Endothelial cell of umbilical vein (primary cell): ENCODE data around the gene MPST. TPM values are rescaled to one million over a fixed set of nuclear protein-coding genes. Genes with fewer than 3 reads are reported as not detected.

Source experiments
- BruUV-seq: library from RNA; stranded (reverse); fragments of 400-500 nt; replicated peaks from 2 replicates; lab custom pipeline; 2021; lab: Mats Ljungman, UMichigan
- CTCF ChIA-PET: fragments of 300-600, 350-600 bp; sonication (Branson Sonifier 250); formaldehyde crosslinking; loops from one replicate; lab custom pipeline; 2021; ENCODE audit warnings: antibody characterized with exemption, inconsistent platforms; lab: Charles Lee
- POLR2A ChIA-PET: fragments of 300-600, 350-600 bp; sonication (Branson Sonifier 250); formaldehyde crosslinking; loops from one replicate; lab custom pipeline; 2021; ENCODE audit warnings: antibody characterized with exemption, inconsistent platforms; lab: Charles Lee
- DNase-seq: peaks from one replicate; pipeline ENCODE4 v3.0.0-alpha.2; 2011; ENCODE audit warnings: low read depth, low spot score
- FAIRE-seq: peaks from 2 replicates; lab custom pipeline; 2011; peaks lifted over from hg19 to GRCh38; lab: Jason Lieb, UNC
- H2AFZ ChIP-seq: 2 replicates; pipeline ENCODE4 v1.6.0; 2012; ENCODE audit warnings: low read depth, low read length, control low read depth, inconsistent platforms
- H3K27ac ChIP-seq: 2 replicates; pipeline ENCODE4 v1.5.1; 2011; ENCODE audit warnings: low read depth, mild to moderate bottlenecking, control low read depth, low read length, moderate library complexity; ENCODE audit not compliant: insufficient read depth
- H3K27me3 ChIP-seq, 2 experiments: 2 replicates each; pipeline versions ENCODE4 v1.6.0 to v1.6.1; 2011; ENCODE audit warnings: low read length in 2 of 2, mixed read lengths in 1 of 2; ENCODE audit not compliant: control insufficient read depth in 2 of 2, insufficient read depth in 2 of 2
- H3K36me3 ChIP-seq, 2 experiments: 2 replicates in 1 of 2; 3 replicates in 1 of 2; pipeline ENCODE4 v1.5.1; 2011; ENCODE audit warnings: low read length in 2 of 2, mild to moderate bottlenecking in 1 of 2, moderate library complexity in 1 of 2; ENCODE audit not compliant: control insufficient read depth in 2 of 2, insufficient read depth in 2 of 2; ENCODE audit errors: extremely low read depth in 1 of 2
- H3K4me1 ChIP-seq: 3 replicates; pipeline ENCODE4 v1.5.1; 2011; ENCODE audit warnings: mild to moderate bottlenecking, low read length; ENCODE audit not compliant: control insufficient read depth, insufficient read depth; ENCODE audit errors: extremely low read depth
- H3K4me2 ChIP-seq: 2 replicates; pipeline ENCODE4 v1.6.1; 2011; ENCODE audit warnings: low read length, control low read depth, mixed read lengths; ENCODE audit not compliant: insufficient read depth
- H3K4me3 ChIP-seq, 3 experiments: fragments of 200-600 bp in 1 of 3; sonication (generic), shearing (Covaris generic) in 1 of 3; replicated peaks in 1 of 3; 2 replicates each; pipeline ENCODE4 v1.5.1; 2011 to 2016; ENCODE audit warnings: control low read depth in 3 of 3, low read length in 3 of 3, mild to moderate bottlenecking in 2 of 3, inconsistent platforms in 1 of 3, low read depth in 1 of 3, moderate library complexity in 1 of 3; ENCODE audit not compliant: insufficient read depth in 1 of 3
- H3K79me2 ChIP-seq: 2 replicates; pipeline ENCODE4 v1.6.0; 2012; ENCODE audit warnings: low read length, inconsistent platforms; ENCODE audit not compliant: control insufficient read depth, insufficient read depth
- H3K9ac ChIP-seq: replicated peaks from 2 replicates; pipeline ENCODE3; 2011; ENCODE audit warnings: low read length, control low read depth; ENCODE audit not compliant: insufficient read depth; ENCODE audit errors: extremely low read depth
- H3K9me1 ChIP-seq: replicated peaks from 3 replicates; pipeline ENCODE4 v1.6.0; 2011; ENCODE audit warnings: mild to moderate bottlenecking, low read length; ENCODE audit not compliant: control insufficient read depth, insufficient read depth; ENCODE audit errors: extremely low read depth
- H3K9me3 ChIP-seq: replicated peaks from 2 replicates; pipeline ENCODE4 v1.5.1; 2012; ENCODE audit warnings: low read length, inconsistent platforms; ENCODE audit not compliant: control insufficient read depth, insufficient read depth
- H4K20me1 ChIP-seq: replicated peaks from 2 replicates; pipeline ENCODE3; 2011; ENCODE audit warnings: mild to moderate bottlenecking, low read length; ENCODE audit not compliant: control insufficient read depth, insufficient read depth; ENCODE audit errors: extremely low read depth
- EZH2 ChIP-seq: IDR thresholded peaks from 2 replicates; pipeline ENCODE4 v1.6.1; 2012; ENCODE audit warnings: borderline replicate concordance, low read depth, mild to moderate bottlenecking, moderate library complexity, low read length, inconsistent platforms; ENCODE audit not compliant: severe bottlenecking
- FOS ChIP-seq: IDR thresholded peaks from 2 replicates; pipeline ENCODE4 v1.6.1; 2011; ENCODE audit warnings: mild to moderate bottlenecking, low read length, moderate library complexity, borderline replicate concordance; ENCODE audit not compliant: insufficient read depth
- GATA2 ChIP-seq: IDR thresholded peaks from 2 replicates; pipeline ENCODE4 v1.7.0; 2011; ENCODE audit warnings: low read depth, mild to moderate bottlenecking, moderate library complexity, mixed read lengths, low read length; ENCODE audit not compliant: insufficient read length, insufficient read depth
- JUN ChIP-seq: IDR thresholded peaks from 2 replicates; pipeline ENCODE4 v1.6.1; 2011; ENCODE audit warnings: borderline replicate concordance, low read depth; ENCODE audit not compliant: insufficient read length, insufficient read depth
- MYC ChIP-seq: IDR thresholded peaks from one replicate; pipeline ENCODE4 v1.6.1; 2011; ENCODE audit warnings: mild to moderate bottlenecking, low read depth, low read length
- POLR2A ChIP-seq: IDR thresholded peaks from 2 replicates; pipeline ENCODE4 v1.6.1; 2012; ENCODE audit warnings: low read depth, mild to moderate bottlenecking, control low read depth, low read length
- POLR2AphosphoS5 ChIP-seq: IDR thresholded peaks from 2 replicates; pipeline ENCODE4 v1.6.1; 2012; ENCODE audit warnings: low read depth, mild to moderate bottlenecking, control low read depth, low read length, moderate library complexity; ENCODE audit not compliant: insufficient read depth
- dilution Hi-C: fragments of 300-500 bp; cut with MboI; formaldehyde crosslinking; loops from one replicate; pipeline ENCODE4 v1.15.0; 2019; ENCODE audit warnings: low sequenced_read_pairs; ENCODE audit not compliant: extremely low pct_ligation_motif_present
- intact Hi-C: fragments of 100-400 bp; cut with micrococcal nuclease; formaldehyde crosslinking; loops from one replicate; pipeline ENCODE4 v1.10.0; 2022
- polyA plus RNA-seq, 4 experiments: library from polyadenylated mRNA; depleted of rRNA in 3 of 4; stranded (reverse) in 3 of 4; unstranded in 1 of 4; fragments of >200 nt; gene quantifications; 2 replicates each; pipeline versions ENCODE4 v1.2.1 to v1.2.3, GENCODE V29; 2011 to 2012; ENCODE audit warnings: missing spikeins in 1 of 4
- total RNA-seq: library from RNA; stranded (reverse); gene quantifications from 2 replicates; pipeline ENCODE4 v1.2.3, GENCODE V29; 2021
- TF ChIP-seq, protein P1 (sequence below): IDR thresholded peaks from 2 replicates; pipeline ENCODE4 v1.6.1; 2011; ENCODE audit not compliant: insufficient read depth, insufficient read length
- TF ChIP-seq, protein P2 (sequence below), 2 donors: IDR thresholded peaks; 1 replicate in 1 of 2; 2 replicates in 1 of 2; pipeline ENCODE4 v1.5.1; 2011; ENCODE audit warnings: low read length in 2 of 2, mild to moderate bottlenecking in 2 of 2, moderate library complexity in 2 of 2, control low read depth in 1 of 2, inconsistent platforms in 1 of 2, low read depth in 1 of 2; ENCODE audit not compliant: insufficient read depth in 1 of 2; ENCODE audit errors: extremely low read depth in 1 of 2

The MPST gene
- total and polyA plus RNA-seq, 2 donors (not counting 3 experiments of a cell fraction or from before 2014, with no cell fraction given) = 93.2 to 124 TPM

DNA sequence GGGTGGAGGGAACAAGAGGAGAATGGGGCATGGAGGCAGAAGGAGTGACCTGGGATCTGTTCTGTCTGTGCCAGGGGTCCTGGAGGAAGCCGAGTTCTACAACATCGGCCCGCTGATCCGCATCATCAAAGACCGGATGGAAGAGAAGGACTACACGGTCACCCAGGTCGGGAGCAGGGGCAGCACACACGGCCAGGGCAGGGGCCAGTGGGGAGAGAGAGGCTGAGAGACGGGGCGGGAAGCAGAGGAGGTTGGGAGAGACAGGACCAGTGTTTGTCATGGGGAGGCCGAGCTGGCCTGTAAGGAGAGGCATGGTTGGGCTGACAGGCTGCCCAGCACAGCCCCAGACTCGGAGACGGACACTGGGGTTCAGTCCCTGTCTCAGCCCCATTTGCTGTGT lies 36.7 kb downstream of the MPST start:
- H3K4me2 ChIP-seq = no peak overlapping the region
- BruUV-seq = no TSS peak
- no peak overlapping the region for H3K4me3 ChIP-seq
- H4K20me1 ChIP-seq = no peaks in the 10 kb centered on the region
- intact Hi-C loops = no loop called here
- dilution Hi-C loops = no loop called here
- POLR2A ChIA-PET = no interaction called here
- H3K79me2 ChIP-seq = peaks cover 3% of the 10 kb centered on the region
- no peak for TF ChIP-seq JUN
- H2AFZ ChIP-seq = no peak overlapping the region
- H3K9me1 ChIP-seq = no peaks in the 10 kb centered on the region
- CTCF ChIA-PET = interaction anchor here (1.2 kb wide), 1 partner anchor 34 kb away, joined by 4 read pairs; no protein-coding TSS in a partner anchor
- no peak for DNase-seq
- H3K4me1 ChIP-seq = peaks cover 7% of the 10 kb centered on the region
- FAIRE-seq = no peak
- no peak overlapping the region for H3K9ac ChIP-seq
- H3K36me3 ChIP-seq = peaks cover 3 to 44% of the 10 kb centered on the region in 2 experiments
- H3K27ac ChIP-seq = no peak overlapping the region
- H3K9me3 ChIP-seq = no peaks in the 10 kb centered on the region
- H3K27me3 ChIP-seq = no peaks in the 10 kb centered on the region

DNA sequence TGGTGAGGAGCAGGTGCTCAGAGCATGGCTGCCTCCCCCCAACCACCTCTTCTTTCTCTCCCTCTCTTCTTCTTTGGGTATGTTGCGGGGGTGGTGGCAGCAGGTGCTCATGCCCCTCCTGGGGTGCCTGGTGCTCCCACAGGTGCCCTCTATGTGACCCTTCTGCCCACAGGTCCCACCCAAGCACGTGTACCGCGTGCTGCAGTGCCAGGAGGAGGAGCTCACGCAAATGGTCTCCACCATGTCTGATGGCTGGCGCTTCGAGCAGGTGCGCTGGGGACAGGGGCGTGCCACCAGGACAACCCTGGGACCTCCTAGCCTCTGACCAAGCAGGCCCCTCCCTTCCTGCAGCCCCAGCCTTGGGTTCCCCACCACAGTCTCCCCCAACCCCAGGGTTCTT lies 37.7 kb downstream of the MPST start:
- peaks cover 5% of the 10 kb centered on the region for H3K4me1 ChIP-seq
- H3K4me2 ChIP-seq = no peak overlapping the region
- H3K4me3 ChIP-seq = no peak overlapping the region
- H3K27me3 ChIP-seq = no peaks in the 10 kb centered on the region
- intact Hi-C loops (no loop called here), dilution Hi-C loops (no loop called here)
- FAIRE-seq = no peak
- H3K36me3 ChIP-seq = peaks cover 3 to 46% of the 10 kb centered on the region in 2 experiments
- no peaks in the 10 kb centered on the region for H4K20me1 ChIP-seq
- ChIA-PET CTCF (no interaction called here), POLR2A (no interaction called here)
- no peak overlapping the region for H3K9ac ChIP-seq
- TF ChIP-seq MYC = no peak
- TF ChIP-seq FOS = no peak
- TF ChIP-seq EZH2 = no peak
- TF ChIP-seq, protein P1, sequence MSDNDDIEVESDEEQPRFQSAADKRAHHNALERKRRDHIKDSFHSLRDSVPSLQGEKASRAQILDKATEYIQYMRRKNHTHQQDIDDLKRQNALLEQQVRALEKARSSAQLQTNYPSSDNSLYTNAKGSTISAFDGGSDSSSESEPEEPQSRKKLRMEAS = no peak
- TF ChIP-seq GATA2 = no peak
- no peak for TF ChIP-seq POLR2A
- TF ChIP-seq, protein P2, sequence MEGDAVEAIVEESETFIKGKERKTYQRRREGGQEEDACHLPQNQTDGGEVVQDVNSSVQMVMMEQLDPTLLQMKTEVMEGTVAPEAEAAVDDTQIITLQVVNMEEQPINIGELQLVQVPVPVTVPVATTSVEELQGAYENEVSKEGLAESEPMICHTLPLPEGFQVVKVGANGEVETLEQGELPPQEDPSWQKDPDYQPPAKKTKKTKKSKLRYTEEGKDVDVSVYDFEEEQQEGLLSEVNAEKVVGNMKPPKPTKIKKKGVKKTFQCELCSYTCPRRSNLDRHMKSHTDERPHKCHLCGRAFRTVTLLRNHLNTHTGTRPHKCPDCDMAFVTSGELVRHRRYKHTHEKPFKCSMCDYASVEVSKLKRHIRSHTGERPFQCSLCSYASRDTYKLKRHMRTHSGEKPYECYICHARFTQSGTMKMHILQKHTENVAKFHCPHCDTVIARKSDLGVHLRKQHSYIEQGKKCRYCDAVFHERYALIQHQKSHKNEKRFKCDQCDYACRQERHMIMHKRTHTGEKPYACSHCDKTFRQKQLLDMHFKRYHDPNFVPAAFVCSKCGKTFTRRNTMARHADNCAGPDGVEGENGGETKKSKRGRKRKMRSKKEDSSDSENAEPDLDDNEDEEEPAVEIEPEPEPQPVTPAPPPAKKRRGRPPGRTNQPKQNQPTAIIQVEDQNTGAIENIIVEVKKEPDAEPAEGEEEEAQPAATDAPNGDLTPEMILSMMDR (IDR thresholded peaks at IDR 0.05; ENCODE audit: extremely low read depth in 1 of 2, insufficient read depth in 1 of 2, low read depth in 1 of 2, low read length in 2 of 2) = no peak
- TF ChIP-seq JUN = no peak
- no peak for TF ChIP-seq POLR2AphosphoS5
- H2AFZ ChIP-seq = no peak overlapping the region
- no peak overlapping the region for H3K27ac ChIP-seq
- H3K9me1 ChIP-seq = no peaks in the 10 kb centered on the region
- no peak for DNase-seq
- no TSS peak for BruUV-seq
- no peaks in the 10 kb centered on the region for H3K9me3 ChIP-seq
- H3K79me2 ChIP-seq = peaks cover 2% of the 10 kb centered on the region
